Thyroid gland (tissue), 4 donors: ENCODE data around the gene RNF2. TPM values are rescaled to one million over a fixed set of nuclear protein-coding genes. Genes with fewer than 3 reads are reported as not detected.

Experiments used
- DNase-seq, 2 donors: peaks; one replicate each; pipeline ENCODE4 v3.0.0-alpha.2; 2019
- H3K27ac ChIP-seq, 3 donors: fragments of 200-600 bp; sonication (generic); 1 replicate in 2 of 3; 2 replicates in 1 of 3; pipeline ENCODE4 v1.5.1; 2016 to 2019; ENCODE audit warnings: mild to moderate bottlenecking in 1 of 3, moderate library complexity in 1 of 3
- H3K27me3 ChIP-seq: fragments of 200-600 bp; sonication (generic); one replicate; pipeline ENCODE4 v1.5.1; 2019
- H3K36me3 ChIP-seq, 2 donors: fragments of 200-600 bp; sonication (generic); one replicate each; pipeline ENCODE4 v1.5.1; 2016 to 2019
- H3K4me1 ChIP-seq, 2 donors: fragments of 200-600 bp; sonication (generic); one replicate each; pipeline ENCODE4 v1.5.1; 2017 to 2019
- H3K4me3 ChIP-seq, 3 donors: fragments of 200-600 bp; sonication (generic); replicated peaks in 1 of 3; 1 replicate in 2 of 3; 2 replicates in 1 of 3; pipeline ENCODE4 v1.5.1; 2016; ENCODE audit warnings: mild to moderate bottlenecking in 1 of 3
- H3K9me3 ChIP-seq: fragments of 200-600 bp; sonication (generic); one replicate; pipeline ENCODE4 v1.5.1; 2017
- POLR2A ChIP-seq, 2 donors: fragments of 450-650 bp; IDR thresholded peaks; one replicate each; pipeline ENCODE4 v1.6.1; 2017; ENCODE audit warnings: antibody characterized with exemption in 2 of 2, mild to moderate bottlenecking in 2 of 2, moderate library complexity in 1 of 2
- WGBS, 2 donors: methylation state at CpG; one replicate each; pipeline ENCODE4 v1.1.5; 2017; 5-methylcytosine and 5-hydroxymethylcytosine counted together
- intact Hi-C: fragments of 100-400 bp; cut with DNase I; formaldehyde crosslinking; loops from one replicate; pipeline ENCODE4 v1.15.1; 2023
- total RNA-seq, 4 donors: library from RNA; depleted of rRNA; stranded (reverse); fragments of >200 nt; gene quantifications; one replicate each; pipeline ENCODE4 v1.2.3, GENCODE V29; 2016
- TF ChIP-seq, protein P1 (sequence below), 6 experiments: fragments of 200-600 bp in 3 of 6; fragments of 450-650 bp in 3 of 6; sonication (generic) in 3 of 6; IDR thresholded peaks; one replicate each; pipeline ENCODE4 v1.5.1; 2016 to 2019; ENCODE audit warnings: antibody characterized with exemption in 6 of 6, mild to moderate bottlenecking in 2 of 6, inconsistent platforms in 1 of 6, moderate library complexity in 1 of 6

RNF2 gene
- total RNA-seq, 4 donors from 2014 or later: 18.0 to 23.2 (median 20.8) TPM

- no peak for DNase-seq
- Histone ChIP-seq H3K4me1 (peaks cover 0 to 2% of the 10 kb centered on the region in 2 donors), H3K4me3 (no peak overlapping the region), H3K27me3 (no peaks in the 10 kb centered on the region), H3K36me3 (no peaks in the 10 kb centered on the region), H3K9me3 (no peaks in the 10 kb centered on the region), H3K27ac (no peak overlapping the region)
- intact Hi-C loops: no loop called here
- TF ChIP-seq, protein P1, sequence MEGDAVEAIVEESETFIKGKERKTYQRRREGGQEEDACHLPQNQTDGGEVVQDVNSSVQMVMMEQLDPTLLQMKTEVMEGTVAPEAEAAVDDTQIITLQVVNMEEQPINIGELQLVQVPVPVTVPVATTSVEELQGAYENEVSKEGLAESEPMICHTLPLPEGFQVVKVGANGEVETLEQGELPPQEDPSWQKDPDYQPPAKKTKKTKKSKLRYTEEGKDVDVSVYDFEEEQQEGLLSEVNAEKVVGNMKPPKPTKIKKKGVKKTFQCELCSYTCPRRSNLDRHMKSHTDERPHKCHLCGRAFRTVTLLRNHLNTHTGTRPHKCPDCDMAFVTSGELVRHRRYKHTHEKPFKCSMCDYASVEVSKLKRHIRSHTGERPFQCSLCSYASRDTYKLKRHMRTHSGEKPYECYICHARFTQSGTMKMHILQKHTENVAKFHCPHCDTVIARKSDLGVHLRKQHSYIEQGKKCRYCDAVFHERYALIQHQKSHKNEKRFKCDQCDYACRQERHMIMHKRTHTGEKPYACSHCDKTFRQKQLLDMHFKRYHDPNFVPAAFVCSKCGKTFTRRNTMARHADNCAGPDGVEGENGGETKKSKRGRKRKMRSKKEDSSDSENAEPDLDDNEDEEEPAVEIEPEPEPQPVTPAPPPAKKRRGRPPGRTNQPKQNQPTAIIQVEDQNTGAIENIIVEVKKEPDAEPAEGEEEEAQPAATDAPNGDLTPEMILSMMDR (IDR thresholded peaks at IDR 0.05): no peak
These were observed 28.9 kb downstream of the RNF2 start for GRCh38 chr1:185074307-185074706.

GRCh38 chr1:185075476-185075875, 30.1 kb downstream of the RNF2 start:
- Histone ChIP-seq H3K27ac (no peak overlapping the region), H3K9me3 (no peaks in the 10 kb centered on the region), H3K36me3 (no peaks in the 10 kb centered on the region), H3K4me3 (no peak overlapping the region), H3K4me1 (peaks cover 0 to 3% of the 10 kb centered on the region in 2 donors), H3K27me3 (no peaks in the 10 kb centered on the region)
- DNase-seq: no peak
- 88 to 91% methylated on average over 3 of the region's 3 CpGs for WGBS, 2 donors
- TF ChIP-seq POLR2A (IDR thresholded peaks at IDR 0.05): no peak
- TF ChIP-seq, protein P1 (IDR thresholded peaks at IDR 0.05): no peak
- intact Hi-C loops: no loop called here

- WGBS, 2 donors: 88 to 89% methylated on average over 4 of the region's 4 CpGs
These were observed 32.0 kb downstream of the RNF2 start for GRCh38 chr1:185077374-185077773.

DNA sequence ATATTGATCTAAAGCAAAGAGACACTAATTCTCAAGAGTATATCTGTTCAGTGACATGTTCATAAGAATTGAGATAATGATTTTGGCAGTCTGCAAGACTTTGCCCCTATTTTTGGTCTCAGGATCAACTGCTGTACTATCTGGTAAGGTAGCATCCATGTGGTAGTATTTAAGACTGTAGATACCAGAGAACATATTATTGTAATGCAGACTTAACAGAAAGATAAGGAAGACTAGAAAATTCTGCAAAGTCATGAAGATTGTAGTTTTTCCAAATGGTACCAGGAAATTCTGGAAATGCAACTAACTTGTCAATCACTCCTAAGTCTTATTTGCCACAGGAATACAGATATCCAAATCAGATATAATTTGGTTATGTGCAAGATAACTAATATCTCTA, 35.1 kb downstream of the RNF2 start:
- Histone ChIP-seq H3K9me3 (no peaks in the 10 kb centered on the region), H3K27ac (no peak overlapping the region), H3K27me3 (no peaks in the 10 kb centered on the region), H3K4me1 (peaks cover 0 to 3% of the 10 kb centered on the region in 2 donors), H3K4me3 (no peak overlapping the region), H3K36me3 (no peaks in the 10 kb centered on the region)
- no peak for DNase-seq
- TF ChIP-seq POLR2A (IDR thresholded peaks at IDR 0.05): no peak
- TF ChIP-seq, protein P1 (IDR thresholded peaks at IDR 0.05): no peak
- intact Hi-C loops: no loop called here

More at GRCh38 chr1:185077374-185077773, 32.0 kb downstream of the RNF2 start:
- Histone ChIP-seq H3K4me3 (no peak overlapping the region), H3K27me3 (no peaks in the 10 kb centered on the region), H3K27ac (no peak overlapping the region), H3K4me1 (peaks cover 0 to 3% of the 10 kb centered on the region in 2 donors), H3K36me3 (no peaks in the 10 kb centered on the region), H3K9me3 (no peaks in the 10 kb centered on the region)
- TF ChIP-seq, protein P1 (IDR thresholded peaks at IDR 0.05): no peak
- TF ChIP-seq POLR2A (IDR thresholded peaks at IDR 0.05): no peak
- DNase-seq: no peak
- intact Hi-C loops: no loop called here

DNA sequence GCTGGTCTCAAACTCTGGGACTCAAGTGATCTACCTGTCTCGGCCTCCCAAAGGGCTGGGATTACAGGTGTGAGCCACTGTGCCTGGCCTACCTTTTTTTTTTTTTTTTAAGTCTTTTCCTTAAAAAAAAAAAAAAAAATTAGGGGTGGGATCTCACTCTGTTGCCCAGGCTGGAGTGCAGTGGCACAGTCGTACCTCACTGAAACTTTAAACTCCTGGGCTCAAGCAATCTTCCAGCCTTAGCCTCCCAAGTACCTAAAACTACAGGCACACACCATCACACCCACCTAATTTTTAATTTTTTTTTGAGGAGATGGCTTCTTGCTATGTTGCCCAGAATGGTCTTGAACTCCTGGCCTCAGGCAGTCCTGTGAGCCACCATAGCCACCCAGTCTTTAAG, 38.5 kb downstream of the RNF2 start:
- H3K27ac ChIP-seq: no peak overlapping the region
- no peak for DNase-seq
- TF ChIP-seq, protein P1 (IDR thresholded peaks at IDR 0.05): no peak
- intact Hi-C loops: no loop called here
- H3K4me3 ChIP-seq: no peak overlapping the region
- no peaks in the 10 kb centered on the region for H3K9me3 ChIP-seq
- H3K4me1 ChIP-seq: peaks cover 0 to 3% of the 10 kb centered on the region in 2 donors
- no peaks in the 10 kb centered on the region for H3K27me3 ChIP-seq
- H3K36me3 ChIP-seq: peaks cover 0 to 4% of the 10 kb centered on the region in 2 donors
- 95 to 100% methylated on average over 2 of the region's 2 CpGs for WGBS, 2 donors
